Stimulated activated naive CD4-positive, alpha-beta T cell (primary cell): ENCODE data around the gene ZNF280A.
"Not testable (repeated sequence)": the region's sequence is repeated elsewhere in the genome, so short reads cannot be mapped to it uniquely, and the experiment has no call there.

Experiments
- DNase-seq, 6 experiments: peaks; one replicate each; lab custom pipeline; 2025; lab: John Stamatoyannopoulos, UW

Gene ZNF280A

DNA sequence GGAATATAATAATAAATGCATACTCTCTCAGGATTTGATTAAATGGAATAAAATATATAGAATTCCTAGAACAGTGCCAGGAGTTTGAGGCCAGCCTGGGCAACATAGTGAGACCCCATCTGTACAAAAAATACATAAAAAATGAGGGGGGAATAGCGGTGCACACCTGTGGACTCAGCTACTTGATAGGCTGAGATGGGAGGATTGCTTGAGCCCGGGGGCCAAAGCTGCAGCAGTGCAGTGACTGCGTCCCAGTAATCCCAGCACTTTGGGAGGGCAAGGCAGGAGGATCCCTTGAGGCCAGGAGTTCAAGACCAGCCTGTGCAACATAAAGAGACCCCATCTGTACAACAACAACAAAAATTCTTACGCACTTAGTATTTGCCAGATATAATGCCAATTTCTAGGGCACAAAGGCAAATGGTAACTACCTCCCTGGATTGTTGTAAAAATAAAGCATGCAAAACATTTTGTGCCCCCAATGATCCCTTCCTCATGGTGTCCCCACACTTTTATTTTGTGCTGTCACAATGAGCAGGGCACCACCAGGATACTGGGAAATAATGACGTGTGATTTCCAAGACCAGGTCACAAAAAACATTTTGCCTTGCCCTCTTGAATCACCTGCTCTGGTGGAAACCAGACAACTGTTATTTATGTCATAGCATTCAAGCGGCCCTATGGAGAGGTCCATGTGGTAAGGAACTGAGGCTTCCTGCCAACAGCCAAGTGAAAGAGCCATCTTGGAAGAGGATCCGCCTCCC is 18.3 kb upstream of the ZNF280A start:
- DNase-seq, result no peak

DNA sequence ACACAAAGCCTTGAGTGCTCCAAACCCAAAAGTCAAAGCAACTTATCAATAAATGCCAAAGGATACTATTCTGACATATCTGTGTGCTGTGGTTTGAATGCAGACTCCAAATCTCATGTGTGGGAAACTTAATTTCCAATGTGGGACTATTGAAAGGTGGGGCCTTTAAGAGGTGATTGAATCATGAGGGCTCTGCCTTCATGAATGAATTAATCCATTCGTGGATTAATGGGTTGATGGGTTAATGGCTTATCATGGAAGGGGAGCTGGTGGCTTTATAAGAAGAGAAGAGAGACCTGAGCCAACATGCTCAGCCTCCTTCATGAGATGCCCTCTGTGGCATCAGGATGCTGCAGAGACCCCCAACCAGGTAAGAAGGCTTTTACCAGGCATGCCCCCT is 16.8 kb upstream of the ZNF280A start:
- no peak for DNase-seq

DNA sequence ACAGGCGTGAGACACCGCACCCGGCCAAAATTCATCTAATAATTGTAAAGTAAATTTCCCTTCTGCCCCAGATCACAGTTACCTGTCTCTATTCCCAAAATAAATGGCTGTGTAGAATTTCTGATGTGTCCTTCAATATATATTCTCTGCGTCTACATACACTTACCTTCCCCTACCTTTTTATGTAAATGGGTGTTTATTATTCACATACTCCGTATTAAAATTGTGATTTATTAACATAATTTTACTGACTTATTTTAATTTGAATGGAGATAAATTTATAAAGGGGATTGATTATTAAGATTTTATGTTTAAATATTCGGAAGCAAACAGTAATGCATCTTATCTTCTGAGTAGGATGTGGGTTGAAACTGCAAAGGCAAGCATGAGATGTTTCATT is 16.4 kb upstream of the ZNF280A start:
- no peak for DNase-seq

DNA sequence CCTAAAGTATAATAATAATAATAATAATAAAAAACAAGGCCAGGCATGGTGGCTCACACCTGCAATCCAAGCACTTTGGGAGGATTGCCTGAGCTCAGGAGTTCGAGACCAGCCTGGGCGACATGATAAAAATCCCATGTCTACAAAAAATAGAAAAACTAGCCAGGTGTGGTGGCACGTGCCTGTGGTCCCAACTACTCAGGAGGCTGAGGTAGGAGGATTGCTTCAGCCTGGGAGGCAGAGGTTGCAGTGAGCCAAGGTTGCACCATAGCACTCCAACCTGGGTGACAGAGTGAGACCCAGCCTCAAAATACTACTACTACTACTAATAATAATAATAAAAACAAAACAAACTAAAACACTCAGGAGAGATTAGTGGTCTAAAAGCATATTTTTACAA is 15.6 kb upstream of the ZNF280A start:
- no peak for DNase-seq

DNA sequence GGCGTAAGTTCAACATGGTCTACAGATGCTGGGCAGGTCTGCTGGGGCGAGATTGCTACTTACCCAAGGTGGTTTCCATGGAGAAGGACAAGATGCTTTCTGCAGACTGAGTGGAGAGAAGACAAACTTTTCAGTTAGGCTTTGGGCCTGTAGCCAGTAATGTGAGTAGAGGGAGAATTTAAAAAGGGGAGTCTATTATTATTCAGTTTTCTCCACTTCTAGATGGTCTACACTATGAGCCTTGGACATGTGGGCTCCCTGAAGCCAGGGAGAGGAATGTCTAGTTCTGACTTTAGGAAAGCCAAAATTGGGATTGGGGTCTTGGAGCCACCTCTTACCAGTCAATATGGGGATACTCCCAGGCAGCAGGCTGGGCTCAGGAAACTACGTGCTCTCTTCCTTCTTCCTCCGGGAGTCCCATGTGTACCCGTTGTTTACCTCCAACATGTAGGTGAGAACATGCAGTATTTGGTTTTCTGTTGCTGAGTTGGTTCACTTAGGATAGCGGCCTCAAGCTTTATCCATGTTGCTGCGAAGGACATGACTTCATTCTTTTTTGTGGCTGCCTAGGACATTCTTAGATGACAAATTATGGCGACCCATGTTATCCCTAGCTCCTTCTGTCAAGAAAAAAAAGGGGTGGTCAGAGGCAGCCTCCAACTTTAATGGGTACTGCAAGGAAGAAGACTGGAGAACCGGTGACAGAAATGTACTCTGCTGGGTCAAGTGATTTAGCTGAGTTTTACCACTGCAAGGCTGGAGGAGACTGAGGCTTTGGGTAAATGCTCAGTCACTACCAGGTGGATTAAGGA is 14.7 kb upstream of the ZNF280A start:
- no peak for DNase-seq

DNA sequence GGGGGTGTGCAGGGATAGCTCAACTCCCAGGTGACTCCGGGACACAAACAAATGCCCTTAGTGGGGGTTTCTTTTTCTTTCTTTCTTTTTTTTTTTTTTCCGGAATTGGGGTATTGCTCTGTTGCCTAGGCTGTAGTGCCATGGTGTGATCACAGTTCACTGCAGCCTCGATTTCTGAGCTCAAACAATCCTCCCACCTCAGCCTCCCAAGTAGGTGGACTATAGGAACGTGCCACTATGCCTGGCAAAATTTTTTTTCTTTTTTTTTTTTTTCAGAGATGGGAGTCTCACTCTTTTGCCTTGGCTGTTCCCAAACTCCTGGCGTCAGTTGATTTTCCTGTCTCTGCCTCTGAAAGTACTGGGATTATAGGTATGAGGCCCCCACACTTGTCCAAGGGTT is 13.8 kb upstream of the ZNF280A start:
- no peak for DNase-seq

DNA sequence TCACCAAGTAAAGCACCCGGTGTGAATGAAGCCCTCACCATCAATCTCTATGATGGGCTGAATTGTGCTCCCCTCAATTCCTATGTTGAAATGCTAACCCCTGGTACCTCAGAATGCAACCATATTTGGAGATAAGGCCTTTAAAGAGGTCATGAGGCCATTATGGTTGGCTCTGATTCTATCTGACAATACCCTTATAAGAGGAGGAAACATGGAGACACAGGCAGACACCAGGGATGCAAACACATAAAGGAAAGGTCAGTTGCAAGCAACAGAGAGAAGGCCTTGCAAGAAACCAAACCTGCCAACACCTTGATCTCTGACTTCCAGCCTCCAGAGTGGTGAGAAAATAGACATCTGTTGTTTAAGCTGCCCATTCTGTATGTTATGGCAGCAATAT is 13.3 kb upstream of the ZNF280A start:
- no peak for DNase-seq

DNA sequence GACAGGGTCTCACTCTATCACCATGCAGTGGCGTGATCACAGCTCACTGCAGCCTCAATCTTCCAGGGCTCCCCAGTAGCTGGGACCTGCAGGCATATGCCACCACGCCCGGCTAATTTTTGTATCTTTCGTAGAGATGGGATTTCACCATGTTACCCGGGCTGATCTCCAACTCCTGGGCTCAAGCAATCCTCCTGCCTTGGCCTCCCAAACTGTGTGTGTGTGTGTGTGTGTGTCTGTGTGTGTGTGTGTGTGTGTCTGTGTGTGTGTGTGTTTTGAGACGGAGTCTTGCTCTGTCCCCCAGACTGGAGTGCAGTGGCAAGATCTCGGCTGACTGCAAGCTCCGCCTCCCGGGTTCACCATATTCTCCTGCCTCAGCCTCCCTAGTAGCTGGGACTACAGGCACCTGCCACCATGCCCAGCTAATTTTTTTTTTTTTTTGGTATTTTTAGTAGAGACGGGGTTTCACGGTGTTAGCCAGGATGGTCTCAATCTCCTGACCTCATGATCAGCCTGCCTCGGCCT is 12.5 kb upstream of the ZNF280A start:
- not testable (repeated sequence) for DNase-seq

DNA sequence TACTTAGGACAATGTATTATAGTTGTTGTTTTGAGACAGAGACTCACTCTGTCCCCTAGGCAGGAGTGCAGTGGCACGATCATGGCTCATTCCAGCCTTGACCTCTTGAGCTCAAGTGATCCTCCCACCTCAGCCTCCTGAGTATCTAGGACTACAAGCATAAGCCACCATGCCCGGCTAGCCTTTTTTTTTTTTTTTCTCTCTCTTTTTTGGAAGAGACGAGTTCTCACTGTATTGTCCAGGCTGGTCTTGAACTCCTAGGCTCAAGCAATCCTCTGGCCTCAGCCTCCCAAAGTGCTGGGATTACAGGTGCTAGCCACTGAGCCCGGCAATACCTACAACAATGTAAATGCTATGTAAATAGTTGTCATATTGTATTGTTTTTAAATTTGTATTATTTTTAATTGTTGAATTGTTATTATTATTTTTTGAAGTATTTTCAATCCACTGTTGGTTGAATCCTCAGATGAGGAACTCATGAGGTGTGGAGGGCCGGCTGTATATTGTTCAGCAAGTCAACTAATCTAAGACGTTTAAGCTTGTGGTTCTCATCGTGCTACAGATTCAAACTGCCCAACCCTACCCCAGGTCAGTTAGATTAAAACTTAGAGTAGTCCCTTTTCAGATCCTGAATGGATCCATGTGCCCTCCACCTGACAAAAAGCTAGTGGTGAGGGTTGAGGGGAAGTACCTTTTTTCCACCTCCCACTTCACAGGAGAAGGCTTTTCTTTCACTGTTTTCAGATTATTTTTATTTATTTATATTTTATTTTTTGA is 11.9 kb upstream of the ZNF280A start:
- DNase-seq, result no peak

DNA sequence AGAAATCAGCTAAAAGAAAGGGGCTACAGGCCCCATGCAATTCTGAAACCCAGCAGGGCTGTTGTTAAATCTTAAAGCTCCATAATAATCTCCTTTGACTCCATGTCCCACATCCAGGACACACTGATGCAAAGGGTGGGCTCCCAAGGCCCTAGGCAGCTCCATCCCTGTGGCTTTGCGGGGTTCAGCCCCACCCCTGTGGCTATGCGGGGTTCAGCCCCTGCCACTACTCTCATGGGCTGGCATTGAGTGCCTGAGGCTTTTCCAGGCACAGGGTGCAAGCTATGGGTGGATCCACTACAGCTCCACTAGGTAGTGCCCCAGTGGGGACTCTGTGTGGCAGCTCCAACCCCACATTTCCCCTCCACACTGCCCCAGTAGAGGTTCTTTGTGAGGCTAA is 8.7 kb upstream of the ZNF280A start:
- DNase-seq, result no peak

DNA sequence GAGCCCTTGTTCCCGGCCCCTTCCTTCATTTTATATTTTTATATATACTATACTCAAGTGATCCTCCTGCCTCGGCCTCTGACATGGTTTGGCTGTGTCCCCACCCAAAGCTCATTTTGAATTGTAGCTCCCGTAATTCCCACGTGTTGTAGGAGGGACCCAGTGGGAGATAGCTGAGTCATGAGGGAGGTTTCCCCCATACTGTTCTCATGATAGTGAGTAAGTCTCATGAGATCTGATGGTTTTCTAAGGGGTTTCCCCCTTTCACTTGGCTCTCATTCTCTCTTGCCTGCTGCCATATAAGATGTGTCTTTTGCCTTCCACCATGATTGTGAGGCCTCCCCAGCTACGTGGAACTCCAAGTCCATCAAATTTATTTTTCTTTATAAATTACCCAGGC is 7.2 kb upstream of the ZNF280A start:
- no peak for DNase-seq

DNA sequence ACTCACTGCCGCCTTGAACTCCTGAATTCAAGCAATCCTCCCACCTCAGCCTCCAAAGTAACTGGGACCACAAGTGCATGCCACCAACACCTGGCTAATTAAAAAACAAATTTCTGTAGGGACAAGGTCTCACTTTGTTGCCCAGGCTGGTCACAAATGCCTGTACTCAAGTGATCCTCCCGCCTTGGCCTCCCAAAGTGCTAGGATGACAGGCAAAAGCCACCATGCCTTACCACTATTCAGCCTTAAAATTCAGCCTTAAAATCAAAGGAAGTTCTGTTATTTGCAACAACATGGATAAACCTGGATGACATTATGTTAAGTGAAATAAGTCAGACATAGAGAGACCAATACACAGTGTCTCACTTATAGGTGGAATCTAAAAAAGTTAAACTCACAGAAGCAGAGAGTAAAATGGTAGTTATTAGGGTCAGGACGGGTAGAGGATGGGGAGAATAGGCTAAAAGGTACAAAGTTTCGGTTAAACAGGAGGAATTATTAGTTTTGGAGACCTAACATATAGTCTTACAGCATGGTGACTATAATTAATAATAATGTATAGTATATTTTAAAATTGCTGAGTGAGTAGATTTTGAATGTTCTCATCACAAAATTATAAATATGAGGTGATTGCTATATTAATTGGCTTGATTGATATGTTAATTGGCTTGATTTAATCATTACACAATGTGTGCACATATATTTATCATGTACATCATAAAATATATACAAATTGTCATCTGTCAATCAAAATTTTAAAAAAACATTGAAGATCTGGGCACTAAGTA is 6.2 kb upstream of the ZNF280A start:
- DNase-seq, result no peak

DNA sequence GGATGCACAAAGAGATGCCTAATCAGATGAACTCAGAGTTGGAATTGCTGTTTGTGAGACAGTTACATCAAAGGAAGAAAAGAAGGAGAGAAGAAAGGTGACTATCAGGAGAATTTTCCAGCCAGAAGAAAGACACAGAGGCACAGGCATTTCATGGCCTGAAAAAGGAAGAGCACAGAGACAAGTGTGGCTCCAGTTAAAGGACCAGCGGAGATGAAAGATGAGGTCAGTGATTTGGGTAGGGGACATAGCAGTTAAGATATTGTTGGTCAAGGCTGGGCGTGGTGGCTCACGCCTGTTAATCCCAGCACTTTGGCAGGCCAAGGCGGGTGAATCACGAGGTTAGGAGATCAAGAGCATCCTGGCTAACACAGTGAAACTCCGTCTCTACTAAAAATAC is 3.4 kb upstream of the ZNF280A start:
- no peak for DNase-seq

DNA sequence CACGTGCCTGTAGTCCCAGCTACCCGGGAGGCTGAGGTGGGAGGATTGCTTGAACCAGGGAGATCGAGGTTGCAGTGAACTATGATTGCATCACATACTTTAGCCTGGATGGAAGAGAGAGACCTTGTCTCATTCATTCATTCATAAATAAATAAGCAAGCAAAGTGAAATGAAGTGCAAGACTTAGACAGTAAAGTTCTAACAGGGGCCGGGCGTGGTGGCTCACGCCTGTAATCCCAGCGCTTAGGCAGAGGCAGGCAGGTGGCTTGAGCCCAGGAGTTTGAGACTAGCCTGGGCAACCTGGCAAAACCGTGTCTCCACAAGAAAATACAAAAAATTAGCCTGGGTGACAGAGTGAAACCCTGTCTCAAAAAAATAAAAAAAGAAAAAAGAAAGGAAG is 1.6 kb upstream of the ZNF280A start:
- DNase-seq, result no peak

DNA sequence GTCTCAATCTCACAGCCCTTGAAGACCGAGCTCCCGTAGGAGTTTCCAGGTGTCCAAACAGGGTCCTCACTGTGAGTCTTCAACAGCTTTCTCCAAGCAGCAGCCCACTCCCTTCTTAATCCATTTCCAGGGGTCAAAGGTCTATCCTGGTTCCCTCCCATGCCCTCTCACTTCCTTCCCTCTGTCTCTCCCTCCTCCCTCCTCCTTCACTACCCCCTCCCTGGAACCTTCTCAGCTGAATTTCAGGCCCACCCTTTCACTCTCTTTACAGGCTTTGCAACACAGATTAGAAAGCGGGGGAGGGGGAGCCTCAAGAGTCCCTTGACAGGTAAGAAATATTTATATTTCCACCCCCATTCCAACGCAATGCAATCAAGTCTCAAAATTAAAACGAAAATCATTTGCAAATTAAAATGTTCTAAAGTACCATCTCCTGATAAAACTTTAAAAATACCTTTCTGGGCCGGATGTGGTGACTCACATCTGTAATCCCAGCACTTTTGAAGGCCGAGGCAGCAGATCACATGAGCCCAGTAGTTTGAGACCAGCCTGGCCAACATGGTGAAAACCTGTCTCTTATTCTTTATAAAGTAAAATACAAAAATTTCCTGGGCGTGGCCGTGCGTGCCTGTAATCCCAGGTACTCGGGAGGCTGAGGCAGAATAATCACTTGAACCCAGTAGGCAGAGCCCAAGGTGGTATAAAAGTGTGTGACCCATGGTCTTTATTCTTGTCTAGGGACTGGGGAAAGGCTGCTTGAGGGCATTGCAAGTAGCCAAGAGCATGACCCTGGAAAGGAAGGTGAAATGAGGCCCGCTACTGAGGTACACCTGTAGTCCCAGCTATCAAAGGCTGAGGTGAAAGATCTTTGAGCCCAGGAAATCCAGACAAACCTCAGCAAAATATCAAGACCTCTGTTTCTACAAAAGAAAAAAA is 865 bp upstream of the ZNF280A start:
- no peak for DNase-seq

DNA sequence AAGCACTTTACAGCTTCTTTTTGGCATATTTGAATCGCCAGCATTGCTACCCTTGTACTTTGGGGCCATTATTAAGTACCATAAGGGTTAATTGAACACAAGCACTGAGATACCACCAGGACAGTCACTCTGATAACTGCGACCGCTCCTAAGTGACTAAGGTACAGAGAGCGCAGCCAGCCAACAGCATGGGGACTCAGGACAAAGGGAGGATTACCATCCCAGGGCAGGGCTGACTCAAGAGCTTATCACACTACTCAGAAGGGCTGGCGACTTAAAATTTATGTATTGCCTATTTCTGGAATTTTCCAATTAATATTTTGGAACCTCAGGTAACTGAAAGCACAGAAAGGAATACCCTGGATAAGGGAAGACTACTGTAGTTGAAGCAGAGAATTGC is 479 bp downstream of the ZNF280A start:
- DNase-seq, result no peak

DNA sequence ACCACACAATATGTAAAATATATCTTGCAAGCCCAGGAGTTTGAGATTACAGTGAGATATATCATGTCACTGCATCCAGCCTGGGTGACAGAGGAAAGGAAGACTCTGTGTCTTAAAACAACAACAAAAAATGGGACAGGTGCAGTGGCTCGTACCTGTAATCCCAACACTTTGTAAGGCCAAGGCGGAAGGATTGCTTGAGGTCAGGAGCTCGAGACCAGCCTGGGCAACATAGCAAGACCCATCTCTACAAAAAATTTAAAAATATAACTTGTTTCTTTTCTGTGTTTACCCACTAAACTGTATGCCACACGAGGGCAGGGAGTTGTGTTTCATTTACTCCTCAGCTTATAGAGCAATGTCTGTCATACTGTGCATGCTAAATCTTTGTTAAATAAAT is 3.1 kb downstream of the ZNF280A start:
- DNase-seq, result no peak

DNA sequence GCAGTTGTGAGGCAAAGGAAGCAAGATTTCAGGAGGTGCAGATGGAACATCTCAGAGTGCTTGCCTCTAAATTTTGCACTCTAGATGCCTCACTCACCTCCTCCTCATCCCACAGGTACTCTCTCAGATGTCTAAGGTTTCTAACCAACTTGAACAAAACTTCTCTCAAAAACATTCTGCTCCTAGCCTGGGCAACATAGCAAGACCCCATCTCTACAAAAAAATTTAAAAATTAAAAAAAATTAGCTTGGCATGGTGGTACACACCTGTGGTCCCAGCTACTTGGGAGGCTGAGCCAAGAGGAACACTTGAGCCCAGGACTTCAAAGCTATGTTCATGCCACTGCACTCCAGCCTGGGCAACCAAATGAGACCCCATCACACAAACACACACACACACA is 4.2 kb downstream of the ZNF280A start:
- DNase-seq, result no peak

DNA sequence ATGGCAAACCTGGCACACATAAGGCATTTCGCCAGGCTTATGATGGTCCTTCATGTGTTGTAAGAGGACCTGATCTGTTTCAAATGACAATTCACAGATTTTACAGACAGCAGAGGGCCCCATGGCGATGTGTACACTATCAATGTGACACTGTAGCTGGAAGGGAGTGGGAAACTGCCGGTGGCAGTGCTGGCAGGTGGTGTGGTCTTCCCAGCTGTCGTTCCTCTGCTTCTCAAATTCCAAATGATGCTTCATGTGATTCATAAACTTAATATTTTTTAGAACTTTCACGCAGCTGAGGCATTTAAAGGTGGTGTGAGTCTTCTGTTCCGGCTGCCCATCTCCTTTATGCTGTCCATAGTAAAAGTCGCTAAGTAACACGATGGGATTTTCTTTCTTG is 5.6 kb downstream of the ZNF280A start:
- not testable (repeated sequence) for DNase-seq

DNA sequence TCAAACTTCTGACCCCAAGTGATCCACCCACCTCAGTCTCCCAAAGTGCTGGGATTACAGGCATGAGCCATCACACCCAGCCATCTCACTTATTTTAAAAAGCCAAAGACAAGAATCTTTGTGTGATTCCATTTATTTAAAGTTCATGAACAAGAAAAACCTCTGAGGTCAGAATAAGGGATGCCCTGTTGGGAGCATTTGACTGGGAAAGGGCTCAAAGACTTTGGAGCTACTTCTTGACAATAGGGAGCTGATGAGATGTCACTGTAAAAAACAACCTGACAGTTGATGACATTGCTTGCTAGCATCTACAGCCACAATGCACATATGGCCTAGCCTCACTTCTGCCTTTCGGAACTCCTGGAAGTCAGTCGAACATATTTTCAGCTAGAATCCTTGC is 6.5 kb downstream of the ZNF280A start:
- DNase-seq, result no peak

DNA sequence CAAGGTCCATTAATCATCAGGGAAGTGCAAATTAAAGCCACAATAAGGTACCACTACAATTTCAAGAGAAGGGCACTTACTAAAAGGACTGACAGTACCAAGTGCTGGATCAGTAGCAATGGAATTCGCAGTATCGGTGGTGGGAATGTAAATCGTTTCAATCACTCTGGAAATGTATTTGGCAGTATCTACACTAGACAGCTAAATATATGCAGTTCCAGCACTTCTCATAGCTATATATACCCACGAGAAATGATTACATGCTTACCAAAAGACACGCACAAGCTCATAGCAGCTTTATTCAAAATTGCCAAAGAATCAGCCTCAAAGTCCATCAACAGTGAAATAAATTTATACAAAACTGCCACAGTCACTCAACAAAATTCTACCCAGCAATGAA is 7.1 kb downstream of the ZNF280A start:
- DNase-seq, result no peak
